ENCODE results near the gene SLC28A1.

The SLC28A1 gene

DNA sequence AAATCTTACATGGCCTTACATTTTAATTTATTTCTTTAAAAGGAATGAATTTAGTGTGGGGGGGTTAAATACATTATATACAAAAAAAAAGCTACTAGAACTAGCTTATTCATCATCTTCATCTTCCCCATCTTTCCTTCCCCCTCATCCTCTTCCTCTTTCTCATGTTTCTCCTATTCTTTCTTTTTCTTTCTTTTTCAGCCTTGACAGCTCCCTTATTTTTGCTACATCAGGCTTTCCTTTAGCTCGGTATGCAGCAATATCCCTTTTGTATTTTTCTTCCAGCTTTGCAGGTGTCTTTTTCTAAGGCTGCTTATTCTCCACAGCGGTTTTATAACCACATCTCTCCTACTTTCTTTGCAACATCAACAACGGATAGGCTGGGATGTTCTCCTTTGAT is 55.9 kb downstream of the SLC28A1 start:
- no peak for DNase-seq (ENCODE audit: low read depth, low spot score)

DNA sequence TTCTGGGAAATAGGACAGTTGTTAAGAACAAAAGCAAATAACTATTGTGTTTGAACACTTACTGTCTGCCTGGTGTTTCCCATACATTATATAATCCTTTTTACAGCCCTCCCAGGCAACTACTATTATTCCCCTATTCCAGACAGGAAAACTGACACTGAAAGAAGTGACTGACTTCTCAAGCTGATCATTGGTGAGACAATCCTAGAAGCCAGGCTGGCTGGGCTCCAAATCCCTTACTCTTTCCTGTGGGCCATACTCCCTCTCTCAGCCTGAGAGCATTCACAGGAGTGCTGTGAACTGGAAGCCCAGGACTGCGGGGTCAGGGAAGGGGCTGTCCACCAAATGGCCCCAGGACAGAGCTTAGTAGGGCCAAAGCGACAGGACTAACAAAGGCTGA is 58.0 kb downstream of the SLC28A1 start:
- DNase-seq (ENCODE audit: low read depth, low spot score): no peak

DNA sequence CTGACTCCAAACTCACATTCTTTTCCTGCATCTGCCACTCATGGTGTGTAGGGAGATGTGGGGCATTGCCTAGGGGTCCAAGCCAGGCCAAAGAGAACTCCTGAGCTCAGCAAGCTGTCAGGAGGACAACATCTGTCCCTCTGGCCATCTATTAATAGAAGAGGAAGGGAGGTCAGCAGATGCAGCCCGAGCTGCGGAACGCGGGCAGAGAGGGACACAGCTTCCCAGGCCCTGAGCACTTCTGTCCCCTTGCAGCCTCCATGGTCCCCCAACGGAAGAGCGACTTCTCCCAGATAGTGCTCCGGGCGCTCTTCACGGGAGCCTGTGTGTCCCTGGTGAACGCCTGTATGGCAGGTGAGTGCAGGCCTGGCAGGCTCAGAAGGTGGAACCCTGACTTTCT is 59.8 kb downstream of the SLC28A1 start:
- DNase-seq (ENCODE audit: low read depth, low spot score): no peak

- DNase-seq (ENCODE audit: low read depth, low spot score): no peak
These were observed 60.4 kb downstream of the SLC28A1 start for GRCh38 chr15:84944861-84945260.

- no peak for DNase-seq (ENCODE audit: low read depth, low spot score)
These were observed 62.5 kb downstream of the SLC28A1 start for GRCh38 chr15:84946772-84947489.

DNA sequence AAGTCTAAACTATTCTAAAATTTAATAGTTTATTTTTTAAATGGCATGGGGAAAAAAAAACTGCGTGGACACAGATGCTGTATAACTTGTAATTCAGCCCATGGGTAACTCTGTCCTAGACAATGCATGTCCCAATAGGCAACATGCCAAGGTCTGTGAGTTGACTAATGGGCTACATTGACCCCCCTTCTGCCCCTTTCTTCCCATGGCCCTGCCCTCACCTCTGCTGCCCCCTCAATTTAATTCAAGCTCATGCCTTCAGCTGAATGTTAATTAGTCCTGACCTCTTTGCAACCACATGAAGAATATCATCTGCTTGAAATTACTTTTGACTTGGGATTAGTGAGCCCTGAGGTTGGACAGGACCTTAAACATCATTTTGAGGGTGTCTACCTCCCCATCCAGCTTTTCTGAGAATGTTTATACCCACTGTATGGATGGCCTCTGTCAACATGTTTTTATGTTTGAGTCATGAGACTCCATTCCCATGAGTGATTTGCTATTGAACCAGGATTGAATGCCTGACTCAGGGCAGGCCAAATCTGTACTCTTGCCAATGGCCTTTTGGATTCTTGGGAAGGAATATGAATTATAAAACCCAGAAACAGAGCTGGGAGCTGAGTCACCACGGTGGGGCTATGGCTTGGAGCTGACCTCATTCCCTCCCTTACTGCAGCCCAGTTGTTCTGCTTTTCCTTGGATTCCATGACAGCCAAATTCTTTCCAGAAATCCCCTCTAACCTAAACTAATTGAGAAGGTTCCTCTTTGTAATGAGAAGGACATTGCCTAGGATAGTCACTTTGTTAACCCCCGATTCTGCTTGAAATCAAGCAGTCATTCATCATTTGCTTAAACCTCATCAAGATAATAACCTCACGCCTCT is 63.7 kb downstream of the SLC28A1 start:
- DNase-seq (ENCODE audit: low read depth, low spot score): peak; percentile 91

GRCh38 chr15:84949043-84949442 is 64.6 kb downstream of the SLC28A1 start:
- DNase-seq (ENCODE audit: low read depth, low spot score): no peak

GRCh38 chr15:84949845-84950569 is 65.5 kb downstream of the SLC28A1 start:
- no peak for DNase-seq (ENCODE audit: low read depth, low spot score)

DNA sequence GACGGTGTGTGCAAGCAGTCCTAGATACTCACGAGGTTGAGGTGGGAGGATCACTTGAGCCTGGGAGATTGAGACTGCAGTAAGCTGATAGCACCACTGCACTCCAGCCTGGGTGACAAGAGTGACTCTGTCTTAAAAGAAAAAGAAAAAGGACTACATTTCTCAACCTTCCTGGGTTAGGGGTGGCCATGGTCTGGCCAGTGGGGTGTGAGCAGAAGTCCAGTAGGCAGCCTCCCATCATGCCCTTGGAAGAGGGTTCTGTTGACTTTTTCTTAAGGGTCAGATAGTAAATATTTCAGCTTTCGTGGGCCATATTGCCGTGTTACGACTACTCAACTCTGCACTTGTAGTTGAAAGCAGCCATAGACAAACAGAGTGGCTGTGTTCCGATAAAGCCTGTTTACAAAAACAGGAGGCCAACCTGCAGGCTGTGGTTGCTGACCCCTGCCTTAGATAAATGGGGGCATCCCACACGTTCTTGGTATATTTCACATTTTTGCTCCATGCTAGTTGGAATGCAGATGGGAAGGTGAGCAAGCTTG is 66.2 kb downstream of the SLC28A1 start:
- DNase-seq (ENCODE audit: low read depth, low spot score): no peak

DNA sequence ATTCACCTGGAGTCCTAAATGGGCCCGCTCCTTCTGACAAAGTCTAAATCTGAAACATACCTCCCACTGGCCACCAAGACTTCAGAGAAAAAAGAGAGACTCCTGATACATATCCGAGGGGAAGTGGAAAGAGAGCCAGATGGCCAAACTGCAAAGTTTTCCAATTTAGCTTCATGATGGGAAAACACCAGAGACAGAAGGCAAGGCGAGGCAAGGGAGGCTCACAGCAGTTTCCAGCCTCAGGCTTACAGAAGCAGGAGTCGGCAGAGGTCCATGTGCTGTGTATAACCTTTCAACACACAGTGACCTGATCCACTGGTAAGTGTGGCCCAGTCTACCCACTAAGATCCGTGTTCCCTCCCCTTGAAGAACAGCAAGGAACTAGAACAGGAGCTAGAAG is 67.3 kb downstream of the SLC28A1 start:
- DNase-seq (ENCODE audit: low read depth, low spot score): no peak

DNA sequence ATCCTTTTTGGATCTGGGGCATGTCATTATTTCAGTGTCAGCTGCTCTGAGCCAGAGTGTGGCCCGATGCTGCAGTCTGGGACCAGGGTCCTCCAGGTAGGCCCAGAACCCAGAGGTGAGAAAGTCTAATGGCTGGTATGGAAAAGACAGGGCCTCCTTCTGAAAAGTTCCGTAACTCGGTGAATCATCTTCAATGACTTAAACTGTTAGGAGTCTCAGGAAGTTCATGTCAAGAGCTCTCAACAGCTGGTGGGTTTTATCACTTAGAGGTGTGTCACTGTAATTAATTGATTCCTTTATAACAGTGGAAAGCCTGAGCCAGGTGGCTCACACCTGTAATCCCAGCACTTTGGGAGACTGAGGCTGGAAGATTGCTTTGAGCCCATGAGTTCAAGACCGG is 68.7 kb downstream of the SLC28A1 start:
- no peak for DNase-seq (ENCODE audit: low read depth, low spot score)

- no peak for DNase-seq (ENCODE audit: low read depth, low spot score)
These were observed 69.3 kb downstream of the SLC28A1 start for GRCh38 chr15:84953726-84954125.

GRCh38 chr15:84955089-84955848 is 70.8 kb downstream of the SLC28A1 start:
- peak; percentile 87 for DNase-seq (ENCODE audit: low read depth, low spot score)

- DNase-seq (ENCODE audit: low read depth, low spot score): no peak
These were observed 71.7 kb downstream of the SLC28A1 start for GRCh38 chr15:84956199-84956598.

GRCh38 chr15:84960391-84961113 is 76.1 kb downstream of the SLC28A1 start:
- DNase-seq (ENCODE audit: low read depth, low spot score): no peak

- peak; percentile 88 for DNase-seq (ENCODE audit: low read depth, low spot score)
These were observed 76.6 kb downstream of the SLC28A1 start for GRCh38 chr15:84961114-84961452.

DNA sequence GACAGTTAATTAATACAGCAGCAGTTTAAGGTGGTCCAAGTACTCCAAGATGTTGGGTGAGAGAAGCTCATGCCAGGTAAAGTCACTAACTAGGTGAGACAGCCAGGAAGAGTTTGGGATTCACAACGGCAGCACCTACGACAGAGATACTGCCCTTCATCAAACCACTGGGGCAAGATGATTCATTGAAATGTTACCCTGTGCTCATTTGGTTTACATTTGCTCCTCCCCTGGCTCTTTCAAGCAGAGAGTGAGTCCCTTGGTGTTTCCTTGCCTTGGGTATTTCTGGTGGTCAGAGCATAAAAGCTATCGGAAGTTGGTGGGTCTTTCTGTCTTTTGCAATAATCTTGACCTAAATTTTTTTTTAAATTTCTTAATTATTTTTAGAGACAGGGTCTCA is 77.2 kb downstream of the SLC28A1 start:
- DNase-seq (ENCODE audit: low read depth, low spot score): no peak

GRCh38 chr15:84962955-84963354 is 78.5 kb downstream of the SLC28A1 start:
- DNase-seq (ENCODE audit: low read depth, low spot score): peak; percentile 29

GRCh38 chr15:84967380-84967779 is 82.9 kb downstream of the SLC28A1 start:
- DNase-seq (ENCODE audit: low read depth, low spot score): no peak

DNA sequence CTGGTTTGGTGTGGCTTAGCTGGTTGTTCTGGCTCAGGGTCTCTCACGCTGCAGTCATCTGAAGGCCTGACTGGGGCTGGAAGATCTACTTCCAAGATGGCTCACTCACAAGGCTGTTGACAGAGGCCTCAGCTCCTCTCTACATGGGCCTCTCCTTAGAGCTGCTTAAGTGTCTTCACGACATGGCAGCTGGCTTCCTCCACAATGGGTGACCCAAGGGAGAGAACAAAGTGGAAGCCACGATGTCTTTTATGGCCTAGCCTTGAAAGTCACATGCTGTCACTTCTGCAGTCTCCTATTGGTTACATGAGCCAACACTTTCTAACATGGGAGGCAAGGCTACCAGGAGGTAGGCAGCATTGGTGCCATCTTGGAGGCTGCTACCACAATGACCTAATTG is 83.8 kb downstream of the SLC28A1 start:
- no peak for DNase-seq (ENCODE audit: low read depth, low spot score)

DNA sequence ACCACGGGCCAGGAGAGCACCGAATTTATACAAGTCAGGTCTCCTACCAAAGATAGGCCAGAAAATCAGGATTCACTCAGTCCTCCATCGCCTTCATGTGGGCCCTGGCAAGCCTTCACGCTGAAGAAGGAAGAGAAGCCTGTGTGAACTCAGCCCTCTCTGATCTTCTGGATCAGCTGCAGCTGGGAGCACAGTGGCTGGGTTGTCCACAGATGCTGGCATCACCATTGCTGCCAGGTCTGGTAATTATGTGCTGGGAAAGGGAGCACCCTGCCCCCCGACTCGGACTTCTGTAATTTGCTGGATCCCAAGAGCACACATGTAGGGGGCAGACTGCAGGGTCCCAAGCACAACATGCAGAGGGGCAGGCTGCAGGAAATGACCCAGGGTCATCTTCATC is 84.8 kb downstream of the SLC28A1 start:
- DNase-seq (ENCODE audit: low read depth, low spot score): no peak

All from astrocyte of the hippocampus (primary cell).